GM23338 (cell line): Measurements from ENCODE around the gene ARHGEF28. TPM values are rescaled to one million over a fixed set of nuclear protein-coding genes. Genes with fewer than 3 reads are reported as not detected.

Experiments
- ATAC-seq: fragments of 200-7000 bp; cut with Tn5 transposase; 3 replicates; pipeline ENCODE4 v1.9.1; 2020
- DNase-seq: peaks from one replicate; pipeline ENCODE4 v3.0.0-alpha.2; 2015; ENCODE audit warnings: low spot score
- H2AFZ ChIP-seq: fragments of 200-600 bp; sonication (generic); 2 replicates; pipeline ENCODE4 v1.8.0; 2016; ENCODE audit warnings: antibody characterized with exemption, mild to moderate bottlenecking, moderate library complexity
- H3F3A ChIP-seq: fragments of 200-600 bp; sonication (generic); replicated peaks from 2 replicates; pipeline ENCODE4 v1.8.0; 2017; ENCODE audit warnings: antibody characterized with exemption, mixed run types, low read depth
- H3K27ac ChIP-seq: fragments of 200-600 bp; sonication (generic); 2 replicates; pipeline ENCODE4 v1.6.1; 2016; ENCODE audit warnings: low read depth
- H3K27me3 ChIP-seq: fragments of 200-600 bp; sonication (generic); 2 replicates; pipeline ENCODE4 v1.8.0; 2016; ENCODE audit warnings: mild to moderate bottlenecking, mixed run types, moderate library complexity; ENCODE audit not compliant: insufficient read depth
- H3K36me3 ChIP-seq: fragments of 200-600 bp; sonication (generic); 2 replicates; pipeline ENCODE4 v1.8.0; 2016; ENCODE audit warnings: mild to moderate bottlenecking; ENCODE audit not compliant: insufficient read depth
- H3K4me1 ChIP-seq: fragments of 200-600 bp; sonication (generic); 2 replicates; pipeline ENCODE4 v1.8.0; 2016; ENCODE audit warnings: mild to moderate bottlenecking, moderate library complexity; ENCODE audit not compliant: insufficient read depth
- H3K4me2 ChIP-seq: fragments of 200-600 bp; sonication (generic); 2 replicates; pipeline ENCODE4 v1.7.1; 2017; ENCODE audit warnings: mixed run types
- H3K4me3 ChIP-seq: fragments of 200-600 bp; sonication (generic); 2 replicates; pipeline ENCODE4 v1.6.1; 2016; ENCODE audit warnings: mixed run types
- H3K79me2 ChIP-seq: fragments of 200-600 bp; sonication (generic); replicated peaks from 2 replicates; pipeline ENCODE4 v1.8.0; 2017; ENCODE audit warnings: mild to moderate bottlenecking; ENCODE audit not compliant: insufficient read depth
- H3K9me2 ChIP-seq: fragments of 200-600 bp; sonication (generic); 2 replicates; pipeline ENCODE4 v1.8.0; 2017; ENCODE audit not compliant: insufficient read depth
- H4K20me1 ChIP-seq: fragments of 200-600 bp; sonication (generic); replicated peaks from 2 replicates; pipeline ENCODE4 v1.8.0; 2017; ENCODE audit warnings: mild to moderate bottlenecking; ENCODE audit not compliant: insufficient read depth
- H3K27ac Mint-ChIP-seq: 2 replicates; pipeline ENCODE4 v1.8.0; 2020; ENCODE audit warnings: inconsistent platforms, mild to moderate bottlenecking, moderate library complexity, mixed read lengths
- H3K27me3 Mint-ChIP-seq: 3 replicates; pipeline ENCODE4 v1.8.0; 2022; ENCODE audit warnings: low read depth, mild to moderate bottlenecking, moderate library complexity, mixed read lengths, inconsistent platforms; ENCODE audit not compliant: insufficient read depth, poor library complexity
- H3K36me3 Mint-ChIP-seq: 3 replicates; pipeline ENCODE4 v1.8.0; 2021; ENCODE audit warnings: low read depth, mild to moderate bottlenecking, inconsistent platforms, moderate library complexity, mixed read lengths
- H3K4me1 Mint-ChIP-seq: 3 replicates; pipeline ENCODE4 v1.8.0; 2020; ENCODE audit warnings: mild to moderate bottlenecking, inconsistent platforms, mixed read lengths
- H3K4me3 Mint-ChIP-seq: 3 replicates; pipeline ENCODE4 v1.8.0; 2021; ENCODE audit warnings: moderate library complexity, mild to moderate bottlenecking, inconsistent platforms, mixed read lengths
- H3K9me3 Mint-ChIP-seq: 3 replicates; pipeline ENCODE4 v1.8.0; 2020; ENCODE audit warnings: moderate library complexity, mild to moderate bottlenecking, inconsistent platforms, mixed read lengths
- EZH2 ChIP-seq: fragments of 200-600 bp; sonication (generic); IDR thresholded peaks from one replicate; pipeline ENCODE4 v1.8.0; 2017; ENCODE audit warnings: antibody characterized with exemption, mild to moderate bottlenecking, low read depth; ENCODE audit not compliant: unreplicated experiment
- EZH2phosphoT487 ChIP-seq: fragments of 200-600 bp; sonication (generic); IDR thresholded peaks from one replicate; pipeline ENCODE4 v1.8.1; 2018; ENCODE audit warnings: antibody characterized with exemption; ENCODE audit not compliant: unreplicated experiment
- JUNB ChIP-seq: IDR thresholded peaks from one replicate; pipeline ENCODE4 v1.6.1; 2016; ENCODE audit warnings: antibody characterized with exemption; ENCODE audit not compliant: unreplicated experiment
- NANOG ChIP-seq: IDR thresholded peaks from 2 replicates; pipeline ENCODE4 v1.6.1; 2016; ENCODE audit warnings: antibody characterized with exemption, borderline replicate concordance
- POLR2AphosphoS5 ChIP-seq: IDR thresholded peaks from 2 replicates; pipeline ENCODE4 v1.6.1; 2016; ENCODE audit warnings: antibody characterized with exemption, low read depth
- STAT1 ChIP-seq: IDR thresholded peaks from one replicate; pipeline ENCODE4 v1.6.1; 2016; ENCODE audit warnings: antibody characterized with exemption; ENCODE audit not compliant: unreplicated experiment
- ZNF114 ChIP-seq: fragments of 250-450 bp; sonication (Bioruptor Pico); IDR thresholded peaks from 2 replicates; pipeline ENCODE4 v1.5.0; 2020; ENCODE audit warnings: mild to moderate bottlenecking, moderate library complexity
- ZNF331 ChIP-seq: fragments of 250-450 bp; sonication (Bioruptor Pico); IDR thresholded peaks from 2 replicates; pipeline ENCODE4 v1.5.0; 2020; ENCODE audit warnings: low read depth, mild to moderate bottlenecking, moderate library complexity
- polyA plus RNA-seq: library from polyadenylated mRNA; unstranded; fragments of >200 nt; fragmentation: Nextera tagmentation; extraction: Ambion mirVana; gene quantifications from 2 replicates; pipeline ENCODE4 v1.2.1, GENCODE V29; 2016
- total RNA-seq: library from RNA; depleted of rRNA; stranded (reverse); fragments of >200 nt; shearing (Covaris generic); gene quantifications from 2 replicates; pipeline ENCODE4 v1.2.3, GENCODE V29; 2014
- TF ChIP-seq, protein P1 (sequence below), 2 experiments: fragments of 200-600 bp in 1 of 2; sonication (generic) in 1 of 2; conservative IDR thresholded peaks; 2 replicates each; pipeline versions ENCODE4 v1.5.1 to v1.6.1; 2016 to 2017; ENCODE audit warnings: antibody characterized with exemption in 2 of 2, low read depth in 2 of 2, mild to moderate bottlenecking in 2 of 2, moderate library complexity in 1 of 2
- TF ChIP-seq, protein P2 (sequence below): IDR thresholded peaks from 2 replicates; pipeline ENCODE4 v1.6.1; 2016; ENCODE audit warnings: antibody characterized with exemption
- TF ChIP-seq, protein P3 (sequence below): IDR thresholded peaks from one replicate; pipeline ENCODE4 v1.6.1; 2018; ENCODE audit warnings: antibody characterized with exemption; ENCODE audit not compliant: unreplicated experiment

Gene ARHGEF28
- total and polyA plus RNA-seq, 2 experiments from 2014 or later, result 0.39 to 1.0 TPM

DNA sequence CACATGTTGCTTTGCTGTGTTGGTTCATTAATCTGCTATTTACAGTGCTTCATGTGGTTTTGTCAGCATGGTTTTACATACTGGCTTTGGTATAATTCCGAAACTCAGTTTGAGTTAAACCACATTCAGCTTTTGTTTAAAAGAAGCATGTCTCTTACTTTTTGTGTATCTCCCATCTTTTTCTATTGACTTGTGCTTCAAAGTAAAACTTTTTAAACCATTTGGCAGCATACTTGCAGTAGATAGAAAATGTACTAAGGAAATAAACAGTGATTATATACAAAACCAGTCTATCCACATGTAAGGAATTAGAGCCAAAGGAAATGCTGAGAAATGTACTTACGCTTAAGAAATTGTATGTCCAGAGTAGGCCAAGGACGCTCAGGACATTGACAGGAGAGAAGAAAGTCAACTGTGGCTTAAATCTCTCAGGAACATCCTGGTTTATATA lies 286.9 kb downstream of the ARHGEF28 start (continued):
- TF ChIP-seq, protein P1, sequence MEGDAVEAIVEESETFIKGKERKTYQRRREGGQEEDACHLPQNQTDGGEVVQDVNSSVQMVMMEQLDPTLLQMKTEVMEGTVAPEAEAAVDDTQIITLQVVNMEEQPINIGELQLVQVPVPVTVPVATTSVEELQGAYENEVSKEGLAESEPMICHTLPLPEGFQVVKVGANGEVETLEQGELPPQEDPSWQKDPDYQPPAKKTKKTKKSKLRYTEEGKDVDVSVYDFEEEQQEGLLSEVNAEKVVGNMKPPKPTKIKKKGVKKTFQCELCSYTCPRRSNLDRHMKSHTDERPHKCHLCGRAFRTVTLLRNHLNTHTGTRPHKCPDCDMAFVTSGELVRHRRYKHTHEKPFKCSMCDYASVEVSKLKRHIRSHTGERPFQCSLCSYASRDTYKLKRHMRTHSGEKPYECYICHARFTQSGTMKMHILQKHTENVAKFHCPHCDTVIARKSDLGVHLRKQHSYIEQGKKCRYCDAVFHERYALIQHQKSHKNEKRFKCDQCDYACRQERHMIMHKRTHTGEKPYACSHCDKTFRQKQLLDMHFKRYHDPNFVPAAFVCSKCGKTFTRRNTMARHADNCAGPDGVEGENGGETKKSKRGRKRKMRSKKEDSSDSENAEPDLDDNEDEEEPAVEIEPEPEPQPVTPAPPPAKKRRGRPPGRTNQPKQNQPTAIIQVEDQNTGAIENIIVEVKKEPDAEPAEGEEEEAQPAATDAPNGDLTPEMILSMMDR (conservative IDR thresholded peaks at IDR 0.05; ENCODE audit: low read depth in 2 of 2), result no peak
- no peak for TF ChIP-seq ZNF331 (CRISPR knock-in tag)
- TF ChIP-seq, protein P2, sequence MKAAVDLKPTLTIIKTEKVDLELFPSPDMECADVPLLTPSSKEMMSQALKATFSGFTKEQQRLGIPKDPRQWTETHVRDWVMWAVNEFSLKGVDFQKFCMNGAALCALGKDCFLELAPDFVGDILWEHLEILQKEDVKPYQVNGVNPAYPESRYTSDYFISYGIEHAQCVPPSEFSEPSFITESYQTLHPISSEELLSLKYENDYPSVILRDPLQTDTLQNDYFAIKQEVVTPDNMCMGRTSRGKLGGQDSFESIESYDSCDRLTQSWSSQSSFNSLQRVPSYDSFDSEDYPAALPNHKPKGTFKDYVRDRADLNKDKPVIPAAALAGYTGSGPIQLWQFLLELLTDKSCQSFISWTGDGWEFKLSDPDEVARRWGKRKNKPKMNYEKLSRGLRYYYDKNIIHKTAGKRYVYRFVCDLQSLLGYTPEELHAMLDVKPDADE, result no peak
- TF ChIP-seq ZNF114 (CRISPR knock-in tag), result no peak
- TF ChIP-seq POLR2AphosphoS5, result no peak

DNA sequence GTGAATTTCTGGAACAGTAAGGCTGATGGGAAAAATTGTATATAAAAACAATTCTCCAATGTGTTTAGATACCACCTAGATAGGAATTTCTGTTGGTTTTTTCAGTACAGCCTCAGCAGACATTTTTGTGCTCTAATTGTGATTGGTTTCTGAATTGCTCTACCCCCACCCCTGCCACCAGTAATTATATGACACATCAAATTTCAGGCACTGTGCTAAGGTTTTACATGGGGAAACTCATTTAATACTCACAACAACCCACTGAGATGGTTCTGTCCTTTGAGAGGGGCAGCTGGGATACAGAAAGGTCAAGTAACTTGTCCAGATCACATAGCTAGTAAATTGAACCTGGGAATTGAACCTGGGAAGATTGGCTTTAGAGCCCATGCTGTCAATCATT lies 288.0 kb downstream of the ARHGEF28 start:
- H3K27ac ChIP-seq, result no peak overlapping the region
- no peak overlapping the region for H2AFZ ChIP-seq
- H3K4me3 Mint-ChIP-seq, result no peak overlapping the region
- H3K36me3 Mint-ChIP-seq, result no peaks in the 10 kb centered on the region
- ATAC-seq, result no peak
- H3K4me2 ChIP-seq, result no peak overlapping the region
- no peaks in the 10 kb centered on the region for H3K79me2 ChIP-seq
- no peaks in the 10 kb centered on the region for H3K9me2 ChIP-seq
- no peaks in the 10 kb centered on the region for H3K36me3 ChIP-seq
- H4K20me1 ChIP-seq, result no peaks in the 10 kb centered on the region
- no peaks in the 10 kb centered on the region for H3F3A ChIP-seq
- no peaks in the 10 kb centered on the region for H3K4me1 ChIP-seq
- peaks cover 2% of the 10 kb centered on the region for H3K27me3 Mint-ChIP-seq
- DNase-seq, result no peak
- no peak overlapping the region for H3K27ac Mint-ChIP-seq
- peaks cover 3% of the 10 kb centered on the region; the same call in 1 of the 3 replicates for H3K4me1 Mint-ChIP-seq
- no peaks in the 10 kb centered on the region for H3K9me3 Mint-ChIP-seq
- H3K27me3 ChIP-seq, result no peaks in the 10 kb centered on the region
- no peak overlapping the region for H3K4me3 ChIP-seq
- TF ChIP-seq ZNF114 (CRISPR knock-in tag) (no peak), EZH2 (no peak), STAT1 (no peak), JUNB (no peak), ZNF331 (CRISPR knock-in tag) (no peak), NANOG (no peak), EZH2phosphoT487 (no peak), POLR2AphosphoS5 (no peak)
- TF ChIP-seq, protein P3, sequence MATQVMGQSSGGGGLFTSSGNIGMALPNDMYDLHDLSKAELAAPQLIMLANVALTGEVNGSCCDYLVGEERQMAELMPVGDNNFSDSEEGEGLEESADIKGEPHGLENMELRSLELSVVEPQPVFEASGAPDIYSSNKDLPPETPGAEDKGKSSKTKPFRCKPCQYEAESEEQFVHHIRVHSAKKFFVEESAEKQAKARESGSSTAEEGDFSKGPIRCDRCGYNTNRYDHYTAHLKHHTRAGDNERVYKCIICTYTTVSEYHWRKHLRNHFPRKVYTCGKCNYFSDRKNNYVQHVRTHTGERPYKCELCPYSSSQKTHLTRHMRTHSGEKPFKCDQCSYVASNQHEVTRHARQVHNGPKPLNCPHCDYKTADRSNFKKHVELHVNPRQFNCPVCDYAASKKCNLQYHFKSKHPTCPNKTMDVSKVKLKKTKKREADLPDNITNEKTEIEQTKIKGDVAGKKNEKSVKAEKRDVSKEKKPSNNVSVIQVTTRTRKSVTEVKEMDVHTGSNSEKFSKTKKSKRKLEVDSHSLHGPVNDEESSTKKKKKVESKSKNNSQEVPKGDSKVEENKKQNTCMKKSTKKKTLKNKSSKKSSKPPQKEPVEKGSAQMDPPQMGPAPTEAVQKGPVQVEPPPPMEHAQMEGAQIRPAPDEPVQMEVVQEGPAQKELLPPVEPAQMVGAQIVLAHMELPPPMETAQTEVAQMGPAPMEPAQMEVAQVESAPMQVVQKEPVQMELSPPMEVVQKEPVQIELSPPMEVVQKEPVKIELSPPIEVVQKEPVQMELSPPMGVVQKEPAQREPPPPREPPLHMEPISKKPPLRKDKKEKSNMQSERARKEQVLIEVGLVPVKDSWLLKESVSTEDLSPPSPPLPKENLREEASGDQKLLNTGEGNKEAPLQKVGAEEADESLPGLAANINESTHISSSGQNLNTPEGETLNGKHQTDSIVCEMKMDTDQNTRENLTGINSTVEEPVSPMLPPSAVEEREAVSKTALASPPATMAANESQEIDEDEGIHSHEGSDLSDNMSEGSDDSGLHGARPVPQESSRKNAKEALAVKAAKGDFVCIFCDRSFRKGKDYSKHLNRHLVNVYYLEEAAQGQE, result no peak
- TF ChIP-seq, protein P1 (conservative IDR thresholded peaks at IDR 0.05; ENCODE audit: low read depth in 2 of 2), result no peak
